Putamen (tissue), 1 donor: ENCODE results near the gene PCBP3.
"Not testable (repeated sequence)": the region's sequence is repeated elsewhere in the genome, so short reads cannot be mapped to it uniquely, and the experiment has no call there.

Experiments used
- DNase-seq: peaks from one replicate; pipeline ENCODE4 v3.0.0-alpha.2; 2016; ENCODE audit warnings: low spot score

Gene PCBP3

GRCh38 chr21:45678790-45679189 lies 35.3 kb downstream of the PCBP3 start:
- not testable (repeated sequence) for DNase-seq

- no peak for DNase-seq
Observed at GRCh38 chr21:45680215-45680614, 36.7 kb downstream of the PCBP3 start.

- no peak for DNase-seq
Observed at GRCh38 chr21:45695086-45695485, 51.6 kb downstream of the PCBP3 start.

- no peak for DNase-seq
Observed at GRCh38 chr21:45698493-45699184, 55.1 kb downstream of the PCBP3 start.

GRCh38 chr21:45699251-45699942 lies 55.9 kb downstream of the PCBP3 start:
- DNase-seq, result no peak

GRCh38 chr21:45699966-45700365 lies 56.4 kb downstream of the PCBP3 start:
- DNase-seq, result no peak

GRCh38 chr21:45700461-45700860 lies 56.9 kb downstream of the PCBP3 start:
- no peak for DNase-seq

- no peak for DNase-seq
Observed at GRCh38 chr21:45704311-45705108, 61.0 kb downstream of the PCBP3 start.

GRCh38 chr21:45706299-45706698 lies 62.8 kb downstream of the PCBP3 start:
- DNase-seq, result no peak

GRCh38 chr21:45709173-45709572 lies 65.6 kb downstream of the PCBP3 start:
- no peak for DNase-seq

- DNase-seq, result no peak
Observed at GRCh38 chr21:45709696-45710268, 66.3 kb downstream of the PCBP3 start.

- not testable (repeated sequence) for DNase-seq
Observed at GRCh38 chr21:45710306-45710705, 66.8 kb downstream of the PCBP3 start.

GRCh38 chr21:45713613-45714012 lies 70.1 kb downstream of the PCBP3 start:
- DNase-seq, result no peak

- no peak for DNase-seq
Observed at GRCh38 chr21:45715441-45715840, 71.9 kb downstream of the PCBP3 start.

- no peak for DNase-seq
Observed at GRCh38 chr21:45718413-45718812, 74.9 kb downstream of the PCBP3 start.

GRCh38 chr21:45719177-45719802 lies 75.8 kb downstream of the PCBP3 start:
- DNase-seq, result no peak

- DNase-seq, result not testable (repeated sequence)
Observed at GRCh38 chr21:45720204-45720603, 76.7 kb downstream of the PCBP3 start.

GRCh38 chr21:45721671-45722070 lies 78.1 kb downstream of the PCBP3 start:
- DNase-seq, result no peak

- DNase-seq, result no peak
Observed at GRCh38 chr21:45723049-45723958, 79.8 kb downstream of the PCBP3 start.

- DNase-seq, result no peak
Observed at GRCh38 chr21:45724345-45724961, 80.9 kb downstream of the PCBP3 start.
